Urinary bladder (tissue), 4 donors: ENCODE measurements around the gene ANO9. TPM values are rescaled to one million over a fixed set of nuclear protein-coding genes. Genes with fewer than 3 reads are reported as not detected.

Experiments
- DNase-seq: peaks from one replicate; pipeline ENCODE4 v3.0.0-alpha.2; 2015; ENCODE audit errors: extremely low spot score
- H3K27ac ChIP-seq: one replicate; pipeline ENCODE4 v1.5.1; 2013; ENCODE audit warnings: low read depth, mild to moderate bottlenecking, moderate library complexity
- H3K36me3 ChIP-seq: one replicate; pipeline ENCODE4 v1.6.1; 2013; ENCODE audit warnings: mild to moderate bottlenecking, moderate library complexity; ENCODE audit not compliant: insufficient read depth
- H3K4me1 ChIP-seq: one replicate; pipeline ENCODE4 v1.6.1; 2013; ENCODE audit warnings: mild to moderate bottlenecking, moderate library complexity; ENCODE audit not compliant: insufficient read depth
- H3K4me3 ChIP-seq: one replicate; pipeline ENCODE4 v1.5.1; 2013; ENCODE audit warnings: low read depth, low read length
- WGBS: extraction: QIAGEN DNeasy Blood & Tissue Kit; methylation state at CpG from one replicate; pipeline ENCODE4 v1.1.7; 2013; 5-methylcytosine and 5-hydroxymethylcytosine counted together
- polyA plus RNA-seq: library from polyadenylated mRNA; stranded (reverse); fragments of 200-250 nt; gene quantifications from one replicate; pipeline ENCODE4 v1.2.3, GENCODE V29; 2013
- total RNA-seq: library from RNA; depleted of rRNA; stranded (reverse); fragments of >200 nt; gene quantifications from one replicate; pipeline ENCODE4 v1.2.3, GENCODE V29; 2014
- donor health status: healthy with polysubstance abuse.
- donor health status: healthy.

The ANO9 gene, protein sequence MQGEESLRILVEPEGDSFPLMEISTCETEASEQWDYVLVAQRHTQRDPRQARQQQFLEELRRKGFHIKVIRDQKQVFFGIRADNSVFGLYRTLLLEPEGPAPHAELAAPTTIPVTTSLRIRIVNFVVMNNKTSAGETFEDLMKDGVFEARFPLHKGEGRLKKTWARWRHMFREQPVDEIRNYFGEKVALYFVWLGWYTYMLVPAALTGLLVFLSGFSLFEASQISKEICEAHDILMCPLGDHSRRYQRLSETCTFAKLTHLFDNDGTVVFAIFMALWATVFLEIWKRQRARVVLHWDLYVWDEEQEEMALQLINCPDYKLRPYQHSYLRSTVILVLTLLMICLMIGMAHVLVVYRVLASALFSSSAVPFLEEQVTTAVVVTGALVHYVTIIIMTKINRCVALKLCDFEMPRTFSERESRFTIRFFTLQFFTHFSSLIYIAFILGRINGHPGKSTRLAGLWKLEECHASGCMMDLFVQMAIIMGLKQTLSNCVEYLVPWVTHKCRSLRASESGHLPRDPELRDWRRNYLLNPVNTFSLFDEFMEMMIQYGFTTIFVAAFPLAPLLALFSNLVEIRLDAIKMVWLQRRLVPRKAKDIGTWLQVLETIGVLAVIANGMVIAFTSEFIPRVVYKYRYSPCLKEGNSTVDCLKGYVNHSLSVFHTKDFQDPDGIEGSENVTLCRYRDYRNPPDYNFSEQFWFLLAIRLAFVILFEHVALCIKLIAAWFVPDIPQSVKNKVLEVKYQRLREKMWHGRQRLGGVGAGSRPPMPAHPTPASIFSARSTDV
- total RNA-seq: 1.3 TPM
- polyA plus RNA-seq: 5.1 TPM

DNA sequence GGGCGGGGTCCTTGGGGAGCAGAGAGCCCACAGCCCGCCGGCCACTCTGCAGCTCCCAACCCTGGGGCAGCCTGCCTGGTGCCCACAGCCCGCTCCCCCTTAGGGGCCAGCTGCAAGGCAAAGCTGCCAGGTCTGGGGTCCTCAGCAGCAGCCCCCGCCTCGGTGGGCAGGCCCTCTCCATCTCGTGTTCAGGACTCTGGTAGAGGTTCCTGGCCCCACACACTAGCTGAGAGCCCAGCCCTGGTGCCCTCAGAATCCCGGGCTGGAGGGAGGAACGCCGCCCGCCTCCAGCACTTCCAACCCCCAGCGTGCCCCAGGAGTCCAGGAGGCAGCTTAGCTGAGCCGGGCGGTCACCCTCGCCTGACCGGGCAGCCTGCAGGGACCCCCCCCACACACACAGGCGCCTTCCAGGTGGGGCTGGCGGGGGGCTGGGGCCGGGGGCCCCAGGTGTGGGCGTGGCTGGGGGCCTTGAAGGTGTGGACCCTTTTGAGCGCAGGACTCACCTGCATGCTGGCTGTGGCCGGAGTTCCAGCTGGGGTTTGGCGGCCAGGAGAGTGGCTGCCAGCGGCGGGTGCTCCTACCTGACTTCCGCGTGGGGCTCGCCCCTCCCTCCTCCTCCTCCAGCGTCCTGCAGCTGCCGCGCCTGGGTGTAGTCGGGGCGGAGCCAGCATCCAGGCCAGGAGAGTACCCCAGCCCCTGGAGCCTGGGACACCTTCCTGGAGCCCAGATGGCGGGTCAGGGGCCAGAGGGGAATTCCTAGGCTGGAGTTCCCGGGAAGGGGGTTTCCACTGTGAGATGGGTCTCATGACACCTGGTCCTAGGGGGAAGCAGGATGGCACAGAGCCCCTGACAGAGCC, at the start of gene ANO9:
ANO9 (minus strand) TSS at position 594 of the 857 bp plus-strand sequence; CDS start at position 509, 85 bp downstream.
- DNase-seq: no peak
- Histone ChIP-seq H3K27ac (no peak within 1 kb of the TSS), H3K36me3 (no peaks in the 10 kb centered on the region), H3K4me1 (no peaks in the 10 kb centered on the region), H3K4me3 (peak within 1 kb of the TSS; percentile 29)
- 12% methylated on average over 35 of the region's 35 CpGs for WGBS

DNA sequence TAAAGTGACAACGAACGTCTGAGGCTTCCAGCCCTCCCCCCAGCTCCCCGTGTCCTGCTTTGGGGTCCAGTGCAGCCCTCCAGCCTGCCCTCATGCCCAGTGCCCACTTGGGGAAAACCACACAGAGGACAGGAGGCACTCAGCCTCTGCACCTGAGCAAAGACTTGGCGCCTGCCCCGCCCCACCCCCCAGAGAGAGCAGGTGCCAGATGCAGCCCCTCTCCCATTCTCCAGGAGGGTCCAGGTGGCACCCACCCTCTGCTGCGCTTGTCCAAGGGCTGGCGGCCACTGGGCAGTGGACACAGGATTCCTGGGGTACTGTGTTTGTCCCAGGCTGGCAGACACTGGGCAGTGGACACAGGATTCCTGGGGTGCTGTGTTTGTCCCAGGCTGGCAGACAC, 49.5 kb upstream of the ANO9 start:
- DNase-seq: no peak
- WGBS: 92% methylated on average over 7 of the region's 7 CpGs
- no peak overlapping the region for H3K27ac ChIP-seq
- H3K36me3 ChIP-seq: peaks cover 4% of the 10 kb centered on the region
- H3K4me3 ChIP-seq: no peak overlapping the region
- no peaks in the 10 kb centered on the region for H3K4me1 ChIP-seq

GRCh38 chr11:490930-491260, 49.1 kb upstream of the ANO9 start:
- H3K36me3 ChIP-seq: peaks cover 4% of the 10 kb centered on the region
- 90% methylated on average over 15 of the region's 15 CpGs for WGBS
- H3K4me1 ChIP-seq: no peaks in the 10 kb centered on the region
- H3K27ac ChIP-seq: no peak overlapping the region
- no peak for DNase-seq
- no peak overlapping the region for H3K4me3 ChIP-seq

DNA sequence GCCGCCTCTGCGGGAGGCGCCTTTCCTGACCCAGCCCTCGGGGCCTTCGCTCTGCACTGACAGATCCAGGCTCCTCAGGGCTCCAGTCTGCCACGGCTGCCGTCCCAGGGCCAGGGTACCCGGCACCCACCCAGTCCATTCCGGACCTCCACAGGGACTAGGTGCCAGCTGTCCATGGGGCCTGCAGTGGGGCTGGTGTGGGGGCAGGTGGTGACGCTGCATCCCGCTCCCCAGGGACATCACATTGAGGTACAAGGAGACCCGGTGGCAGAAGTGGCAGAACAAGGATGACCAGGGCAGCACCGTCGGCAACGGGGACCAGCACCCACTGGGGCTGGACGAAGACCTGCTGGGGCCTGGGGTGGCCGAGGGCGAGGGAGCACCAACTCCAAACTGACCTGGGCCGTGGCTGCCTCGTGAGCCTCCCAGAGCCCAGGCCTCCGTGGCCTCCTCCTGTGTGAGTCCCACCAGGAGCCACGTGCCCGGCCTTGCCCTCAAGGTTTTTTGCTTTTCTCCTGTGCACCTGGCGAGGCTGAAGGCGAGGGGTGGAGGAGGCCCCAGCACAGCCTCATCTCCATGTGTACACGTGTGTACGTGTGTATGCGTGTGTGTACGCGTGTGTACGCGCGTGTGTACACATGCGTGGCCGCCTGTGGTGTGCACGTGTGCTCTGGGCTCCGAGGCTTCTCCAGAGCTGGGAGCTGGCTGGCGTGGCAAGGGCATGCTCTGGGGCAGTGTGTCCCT, 48.5 kb upstream of the ANO9 start:
- 95% methylated on average over 38 of the region's 38 CpGs for WGBS
- Histone ChIP-seq H3K36me3 (peaks cover 4% of the 10 kb centered on the region), H3K4me3 (no peak overlapping the region), H3K27ac (no peak overlapping the region), H3K4me1 (no peaks in the 10 kb centered on the region)
- no peak for DNase-seq

GRCh38 chr11:489610-490185, 47.9 kb upstream of the ANO9 start:
- Histone ChIP-seq H3K36me3 (peaks cover 4% of the 10 kb centered on the region), H3K4me1 (no peaks in the 10 kb centered on the region), H3K27ac (no peak overlapping the region), H3K4me3 (no peak overlapping the region)
- 94% methylated on average over 37 of the region's 37 CpGs for WGBS
- no peak for DNase-seq

DNA sequence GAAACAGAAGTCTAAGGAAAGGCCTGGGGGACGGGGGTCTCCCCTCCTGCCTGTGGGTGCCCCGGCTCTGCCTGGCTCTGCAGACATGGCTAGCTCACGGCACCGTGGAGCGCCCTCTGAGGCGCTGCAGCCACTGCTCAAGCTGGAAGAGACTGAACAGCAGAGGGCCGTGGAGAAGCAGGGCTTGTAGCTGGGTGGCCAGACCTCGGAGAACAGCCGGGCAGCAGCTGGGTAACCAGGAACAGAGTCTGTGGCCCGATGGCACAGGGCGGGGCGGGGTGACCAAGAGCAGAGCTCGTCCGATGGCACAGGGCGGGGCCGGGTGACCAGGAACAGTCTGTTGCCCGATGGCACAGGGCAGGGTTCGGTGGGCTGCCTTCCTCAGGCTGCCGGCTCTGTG, 47.2 kb upstream of the ANO9 start:
- Histone ChIP-seq H3K4me3 (no peak overlapping the region), H3K4me1 (no peaks in the 10 kb centered on the region), H3K27ac (no peak overlapping the region), H3K36me3 (peaks cover 4% of the 10 kb centered on the region)
- no peak for DNase-seq
- 91% methylated on average over 19 of the region's 19 CpGs for WGBS

DNA sequence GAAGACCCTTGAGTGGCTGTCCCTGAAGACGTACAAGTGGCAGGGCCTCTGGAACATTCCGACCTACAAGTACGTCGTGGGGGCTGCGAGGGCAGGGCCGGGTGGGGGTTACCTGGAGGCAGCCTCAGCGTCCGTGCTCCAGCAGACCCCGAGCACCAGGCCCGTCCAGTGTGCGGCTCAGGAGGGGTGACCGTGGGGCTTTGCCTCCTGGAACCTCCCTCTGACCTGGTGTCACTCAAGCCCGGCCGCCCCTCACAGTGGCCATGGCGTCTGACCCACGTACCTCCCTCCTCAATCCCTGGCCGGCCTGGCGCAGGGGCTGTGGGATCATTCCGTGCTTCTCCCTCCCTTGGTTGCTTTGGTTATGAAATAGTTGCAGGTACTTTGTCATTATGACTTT, 46.8 kb upstream of the ANO9 start:
- no peak for DNase-seq
- H3K4me1 ChIP-seq: no peaks in the 10 kb centered on the region
- 95% methylated on average over 19 of the region's 19 CpGs for WGBS
- H3K4me3 ChIP-seq: no peak overlapping the region
- H3K36me3 ChIP-seq: peaks cover 4% of the 10 kb centered on the region
- no peak overlapping the region for H3K27ac ChIP-seq

DNA sequence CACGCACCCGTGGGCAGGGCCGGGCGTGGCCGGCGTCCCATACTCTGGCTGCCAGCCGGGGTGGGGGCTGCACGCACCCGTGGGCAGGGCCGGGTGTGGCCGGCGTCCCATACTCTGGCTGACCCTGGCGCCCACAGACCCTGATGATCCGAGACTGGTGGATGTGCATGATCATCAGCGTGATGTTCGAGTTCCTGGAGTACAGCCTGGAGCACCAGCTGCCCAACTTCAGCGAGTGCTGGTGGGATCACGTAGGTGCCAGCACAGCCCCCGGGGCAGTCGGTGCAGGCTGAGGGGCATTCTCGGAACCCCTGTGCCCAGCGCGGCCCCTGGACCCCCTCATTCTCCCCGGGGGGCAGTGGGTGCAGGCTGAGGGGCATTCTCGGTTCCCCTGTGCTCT, 46.3 kb upstream of the ANO9 start:
- Histone ChIP-seq H3K36me3 (peaks cover 4% of the 10 kb centered on the region), H3K27ac (no peak overlapping the region), H3K4me3 (no peak overlapping the region), H3K4me1 (no peaks in the 10 kb centered on the region)
- DNase-seq: no peak
- 89% methylated on average over 25 of the region's 25 CpGs for WGBS

- no peak for DNase-seq
- 89% methylated on average over 22 of the region's 22 CpGs for WGBS
- no peak overlapping the region for H3K4me3 ChIP-seq
- H3K36me3 ChIP-seq: peaks cover 4% of the 10 kb centered on the region
- no peaks in the 10 kb centered on the region for H3K4me1 ChIP-seq
- no peak overlapping the region for H3K27ac ChIP-seq
These were observed 45.8 kb upstream of the ANO9 start for GRCh38 chr11:487571-488021.

DNA sequence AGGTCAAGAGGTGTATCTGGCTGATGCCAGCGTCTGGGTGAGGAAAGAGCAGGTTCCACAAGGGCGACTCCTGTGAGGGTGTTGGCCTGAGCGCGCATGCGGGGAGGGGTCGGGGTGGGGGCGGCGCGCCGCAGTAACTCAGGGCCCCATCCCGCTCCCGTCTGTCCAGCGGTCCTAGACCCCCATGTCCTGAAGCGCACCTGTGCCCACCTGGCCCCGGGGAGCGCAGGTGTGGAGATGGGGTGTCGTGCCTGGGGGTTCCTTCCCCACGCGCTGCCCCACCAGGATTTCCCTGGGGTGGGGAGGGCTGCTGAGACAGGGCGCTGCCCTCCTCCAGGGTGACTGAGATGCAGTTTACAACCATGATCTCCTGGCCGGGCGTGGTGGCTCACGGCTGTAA, 44.4 kb upstream of the ANO9 start:
- H3K4me1 ChIP-seq: no peaks in the 10 kb centered on the region
- no peak for DNase-seq
- H3K4me3 ChIP-seq: no peak overlapping the region
- 95% methylated on average over 23 of the region's 23 CpGs for WGBS
- H3K36me3 ChIP-seq: peaks cover 4% of the 10 kb centered on the region
- no peak overlapping the region for H3K27ac ChIP-seq

DNA sequence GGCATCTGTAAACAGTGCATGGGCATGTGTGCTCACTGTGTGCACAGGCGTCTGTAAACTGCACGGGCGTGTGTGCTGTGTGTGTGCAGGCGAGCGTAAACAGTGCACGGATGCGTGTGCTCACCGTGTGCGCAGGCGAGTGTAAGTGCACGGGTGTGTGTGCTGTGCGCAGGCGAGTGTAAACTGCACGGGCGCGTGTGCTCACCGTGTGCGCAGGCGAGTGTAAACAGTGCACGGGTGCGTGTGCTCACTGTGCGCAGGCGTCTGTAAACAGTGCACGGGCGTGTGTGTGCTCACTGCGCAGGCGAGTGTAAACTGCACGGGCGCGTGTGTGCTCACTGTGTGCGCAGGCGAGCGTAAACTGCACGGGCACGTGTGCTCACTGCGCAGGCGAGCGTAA, 42.8 kb upstream of the ANO9 start:
- H3K4me3 ChIP-seq: no peak overlapping the region
- peaks cover 2% of the 10 kb centered on the region for H3K36me3 ChIP-seq
- DNase-seq: no peak
- 98% methylated on average over 38 of the region's 38 CpGs for WGBS
- no peak overlapping the region for H3K27ac ChIP-seq
- H3K4me1 ChIP-seq: no peaks in the 10 kb centered on the region

DNA sequence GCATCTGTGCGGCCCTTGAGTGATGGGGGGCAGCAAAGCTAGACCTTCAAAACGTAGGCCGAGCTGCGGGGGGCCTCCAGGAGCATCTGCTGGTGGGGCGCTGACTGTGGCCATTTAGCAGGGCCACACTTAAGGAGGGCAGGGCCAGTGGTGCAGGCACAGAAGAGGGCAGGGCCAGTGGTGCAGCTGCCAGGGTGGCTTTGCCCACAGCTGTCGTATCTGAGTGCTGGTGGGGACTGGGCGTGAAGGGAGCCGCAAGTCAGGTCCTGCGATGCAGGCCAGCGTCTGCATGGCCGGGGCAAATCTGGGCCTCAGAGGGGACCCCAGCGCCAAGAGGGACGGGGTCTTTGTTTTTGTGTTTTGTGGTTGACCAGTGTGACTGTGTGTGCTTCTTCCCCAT, 37.5 kb upstream of the ANO9 start:
- H3K4me1 ChIP-seq: no peaks in the 10 kb centered on the region
- WGBS: 93% methylated on average over 13 of the region's 13 CpGs
- H3K36me3 ChIP-seq: no peaks in the 10 kb centered on the region
- DNase-seq: no peak
- no peak overlapping the region for H3K4me3 ChIP-seq
- no peak overlapping the region for H3K27ac ChIP-seq
